A549 (cell line): ENCODE results near the gene EFS. TPM values are rescaled to one million over a fixed set of nuclear protein-coding genes. Genes with fewer than 3 reads are reported as not detected.

Experiments used
- ATAC-seq, 2 experiments: fragments of 200-7000 bp in 1 of 2; fragments of >200 bp in 1 of 2; cut with Nextera tagmentation in 1 of 2; cut with Tn5 transposase in 1 of 2; 3 replicates each; pipeline versions ENCODE4 v1.8.0 to v1.9.1; 2018 to 2020; ENCODE audit warnings: mild to moderate bottlenecking in 1 of 2, moderate library complexity in 1 of 2
- CTCF ChIA-PET: fragments of 300-600 bp; sonication (Branson Sonifier 250); formaldehyde crosslinking; extraction: SDS; loops from one replicate; lab custom pipeline; 2021; ENCODE audit warnings: antibody characterized with exemption, inconsistent platforms; lab: Yijun Ruan, JAX
- POLR2A ChIA-PET: fragments of 350-600 bp; formaldehyde crosslinking; extraction: SDS; loops from one replicate; lab custom pipeline; 2021; ENCODE audit warnings: antibody characterized with exemption, inconsistent platforms; lab: Yijun Ruan, JAX
- DNase-seq, 2 experiments: peaks; one replicate each; pipeline versions ENCODE4 v3.0.0 to v3.0.0-alpha.2; 2011 to 2016; ENCODE audit warnings: low read depth in 1 of 2, low spot score in 1 of 2
- FAIRE-seq: peaks from 2 replicates; lab custom pipeline; 2011; peaks lifted over from hg19 to GRCh38; lab: Jason Lieb, UNC
- H3K27ac ChIP-seq, 2 experiments: fragments of >200 bp; sonication (Bioruptor Twin); formaldehyde crosslinking; 3 replicates each; pipeline ENCODE4 v1.5.1; 2016 to 2017
- H3K4me1 ChIP-seq: fragments of >200 bp; sonication (Bioruptor Twin); formaldehyde crosslinking; 3 replicates; pipeline ENCODE4 v1.6.1; 2016
- H3K4me2 ChIP-seq: fragments of >200 bp; sonication (Bioruptor Twin); formaldehyde crosslinking; 3 replicates; pipeline ENCODE4 v1.6.1; 2016
- H3K4me3 ChIP-seq: fragments of >200 bp; sonication (Bioruptor Twin); formaldehyde crosslinking; 3 replicates; pipeline ENCODE4 v1.5.1; 2016
- H3K9me3 ChIP-seq: fragments of >200 bp; sonication (Bioruptor Twin); formaldehyde crosslinking; 3 replicates; pipeline ENCODE4 v1.6.1; 2016
- BHLHE40 ChIP-seq: IDR thresholded peaks from 2 replicates; pipeline ENCODE4 v1.6.1; 2012; ENCODE audit warnings: low read depth, low read length, inconsistent platforms
- CBX2 ChIP-seq: fragments of 200-600 bp; sonication (generic); IDR thresholded peaks from 2 replicates; pipeline ENCODE4 v1.6.1; 2016; ENCODE audit warnings: low read depth, mild to moderate bottlenecking, borderline replicate concordance
- CHD2 ChIP-seq: fragments of 150-350 bp; IDR thresholded peaks from 2 replicates; pipeline ENCODE4 v1.6.1; 2014; ENCODE audit warnings: low read length; ENCODE audit not compliant: partially characterized antibody
- CHD4 ChIP-seq: fragments of 200-600 bp; sonication (generic); IDR thresholded peaks from 2 replicates; pipeline ENCODE4 v1.6.1; 2016; ENCODE audit warnings: antibody characterized with exemption, mild to moderate bottlenecking, borderline replicate concordance
- EHF ChIP-seq: fragments of 250-450 bp; sonication (Bioruptor Pico); IDR thresholded peaks from 2 replicates; pipeline ENCODE4 v1.5.0; 2020; ENCODE audit warnings: mild to moderate bottlenecking
- EHMT2 ChIP-seq: fragments of 200-600 bp; sonication (generic); IDR thresholded peaks from 2 replicates; pipeline ENCODE4 v1.6.1; 2016; ENCODE audit warnings: antibody characterized with exemption, low read depth, mild to moderate bottlenecking, moderate library complexity
- EP300 ChIP-seq, 2 experiments: fragments of >200 bp; sonication (Bioruptor Twin); formaldehyde crosslinking; IDR thresholded peaks; 2 replicates in 1 of 2; 3 replicates in 1 of 2; pipeline ENCODE4 v1.6.1; 2016 to 2017
- FOSB ChIP-seq: fragments of 250-450 bp; sonication (Bioruptor Pico); IDR thresholded peaks from 2 replicates; pipeline ENCODE4 v1.5.0; 2020; ENCODE audit warnings: mild to moderate bottlenecking, moderate library complexity
- FOSL2 ChIP-seq, 2 experiments: fragments of 450-650 bp in 1 of 2; fragments of >200 bp in 1 of 2; sonication (Bioruptor Twin) in 1 of 2; formaldehyde crosslinking; IDR thresholded peaks; 2 replicates each; pipeline versions ENCODE4 v1.5.0 to v1.6.1; 2016 to 2020; ENCODE audit warnings: mild to moderate bottlenecking in 1 of 2, moderate library complexity in 1 of 2
- HES2 ChIP-seq: fragments of >200 bp; sonication (Bioruptor Twin); formaldehyde crosslinking; IDR thresholded peaks from 2 replicates; pipeline ENCODE4 v1.6.1; 2016
- JUN ChIP-seq, 2 experiments: fragments of >200 bp; sonication (Bioruptor Twin); formaldehyde crosslinking; IDR thresholded peaks; 2 replicates in 1 of 2; 3 replicates in 1 of 2; pipeline ENCODE4 v1.6.1; 2016 to 2017
- JUNB ChIP-seq: fragments of >200 bp; sonication (Bioruptor Twin); formaldehyde crosslinking; IDR thresholded peaks from 2 replicates; pipeline ENCODE4 v1.6.1; 2016
- KDM5A ChIP-seq: fragments of 200-600 bp; sonication (generic); IDR thresholded peaks from 2 replicates; pipeline ENCODE4 v1.6.1; 2016; ENCODE audit warnings: antibody characterized with exemption, mild to moderate bottlenecking
- MAFK ChIP-seq: fragments of 450-650 bp; IDR thresholded peaks from 2 replicates; pipeline ENCODE4 v1.6.1; 2014; ENCODE audit not compliant: partially characterized antibody
- MAX ChIP-seq: IDR thresholded peaks from 2 replicates; pipeline ENCODE4 v1.6.1; 2012
- NFE2L2 ChIP-seq: fragments of 150-350 bp; conservative IDR thresholded peaks from 2 replicates; pipeline ENCODE4 v1.6.1; 2014; ENCODE audit warnings: low read length
- NR3C1 ChIP-seq: fragments of >200 bp; sonication (Bioruptor Twin); formaldehyde crosslinking; IDR thresholded peaks from 3 replicates; pipeline ENCODE4 v1.6.1; 2017
- PBX3 ChIP-seq: IDR thresholded peaks from 2 replicates; pipeline ENCODE4 v1.6.1; 2012
- PHF8 ChIP-seq: fragments of 200-600 bp; sonication (generic); IDR thresholded peaks from 2 replicates; pipeline ENCODE4 v1.6.1; 2016; ENCODE audit warnings: low read depth, mild to moderate bottlenecking, antibody characterized with exemption, moderate library complexity, borderline replicate concordance
- RAD21 ChIP-seq, 2 experiments: fragments of >200 bp in 1 of 2; sonication (Bioruptor Twin) in 1 of 2; formaldehyde crosslinking in 1 of 2; IDR thresholded peaks in 1 of 2; conservative IDR thresholded peaks in 1 of 2; 2 replicates in 1 of 2; 3 replicates in 1 of 2; pipeline ENCODE4 v1.6.1; 2012 to 2018; ENCODE audit warnings: inconsistent platforms in 1 of 2
- RARB ChIP-seq: fragments of 250-450 bp; sonication (Bioruptor Pico); IDR thresholded peaks from 2 replicates; pipeline ENCODE4 v1.8.0; 2021; ENCODE audit warnings: mild to moderate bottlenecking, moderate library complexity
- RCOR1 ChIP-seq: fragments of 150-350 bp; IDR thresholded peaks from 2 replicates; pipeline ENCODE4 v1.6.1; 2014; ENCODE audit warnings: antibody characterized with exemption, low read length, low read depth
- RFX5 ChIP-seq: fragments of 450-650 bp; IDR thresholded peaks from 2 replicates; pipeline ENCODE4 v1.7.1; 2014; ENCODE audit warnings: antibody characterized with exemption, mild to moderate bottlenecking, moderate library complexity
- RNF2 ChIP-seq: fragments of 200-600 bp; sonication (generic); IDR thresholded peaks from 2 replicates; pipeline ENCODE4 v1.6.1; 2016; ENCODE audit warnings: low read depth, mild to moderate bottlenecking, antibody characterized with exemption, moderate library complexity, borderline replicate concordance
- SMC3 ChIP-seq: fragments of >200 bp; sonication (Bioruptor Twin); formaldehyde crosslinking; IDR thresholded peaks from 3 replicates; pipeline ENCODE4 v1.6.1; 2018; ENCODE audit warnings: inconsistent platforms
- TFCP2L1 ChIP-seq: fragments of 250-450 bp; sonication (Bioruptor Pico); IDR thresholded peaks from 2 replicates; pipeline ENCODE4 v1.5.0; 2021; ENCODE audit warnings: mild to moderate bottlenecking
- TP53 ChIP-seq: fragments of 250-450 bp; sonication (Bioruptor Pico); IDR thresholded peaks from 2 replicates; pipeline ENCODE4 v1.5.0; 2021; ENCODE audit warnings: mild to moderate bottlenecking, moderate library complexity
- ZFP36 ChIP-seq: fragments of 450-650 bp; IDR thresholded peaks from 2 replicates; pipeline ENCODE4 v1.6.1; 2014; ENCODE audit warnings: borderline replicate concordance; ENCODE audit not compliant: partially characterized antibody
- ZSCAN20 ChIP-seq: fragments of 250-450 bp; sonication (Bioruptor Pico); IDR thresholded peaks from 2 replicates; pipeline ENCODE4 v1.8.0; 2022; ENCODE audit warnings: mild to moderate bottlenecking, moderate library complexity
- WGBS: methylation state at CpG from one replicate; pipeline ENCODE4 v1.1.6; 2017; ENCODE audit errors: missing lambda C conversion rate; 5-methylcytosine and 5-hydroxymethylcytosine counted together
- polyA plus RNA-seq, 4 experiments: library from polyadenylated mRNA; depleted of rRNA in 3 of 4; stranded (reverse); fragments of >200 nt; fragmentation: RNase III in 1 of 4; extraction: RNeasy Plus Mini Kit Qiagen cat#74134 plus additional on column Dnase treatment in 1 of 4; gene quantifications; 2 replicates in 3 of 4; 3 replicates in 1 of 4; pipeline ENCODE4 v1.2.3, GENCODE V29; 2011 to 2017

EFS gene
- polyA plus RNA-seq, 2 of the 4 experiments (the other 2 are of a cell fraction) = not detected

- DNase-seq (no peak), ATAC-seq (no peak), FAIRE-seq (no peak)
- no peaks in the 10 kb centered on the region for H3K9me3 ChIP-seq
- POLR2A ChIA-PET = no interaction called here
- no peak overlapping the region for H3K4me2 ChIP-seq
- H3K27ac ChIP-seq = no peak overlapping the region
- H3K4me3 ChIP-seq = no peak overlapping the region
- 41% methylated on average over 3 of the region's 3 CpGs for WGBS
- CTCF ChIA-PET = interaction anchor here (7.3 to 7.9 kb wide), 2 partner anchors 11 to 13 kb away, joined by 30 to 80 read pairs; no protein-coding TSS in a partner anchor
- TF ChIP-seq RFX5 (no peak), BHLHE40 (no peak), JUN (IDR thresholded peaks at IDR 0.05) (no peak), NFE2L2 (no peak), KDM5A (no peak), CHD2 (no peak), CBX2 (no peak), RAD21 (conservative IDR thresholded peaks at IDR 0.05 in 1 of 2, IDR thresholded peaks at IDR 0.05 in 1 of 2) (no peak), JUNB (no peak), FOSB (CRISPR knock-in tag) (no peak), TP53 (CRISPR knock-in tag) (no peak), MAX (no peak), FOSL2 (IDR thresholded peaks at IDR 0.05) (no peak), FOSL2 (CRISPR knock-in tag; IDR thresholded peaks at IDR 0.05) (no peak), TFCP2L1 (CRISPR knock-in tag) (no peak)
- H3K4me1 ChIP-seq = no peaks in the 10 kb centered on the region
These were observed 8.1 kb upstream of the EFS start for GRCh38 chr14:23373041-23373440.

- CTCF ChIA-PET = interaction anchor here (7.3 kb wide), 1 partner anchor 12 kb away, joined by 30 read pairs; no protein-coding TSS in a partner anchor
- Histone ChIP-seq H3K4me3 (no peak within 1 kb of the TSS), H3K4me1 (no peaks in the 10 kb centered on the region), H3K4me2 (no peak within 1 kb of the TSS), H3K9me3 (no peaks in the 10 kb centered on the region), H3K27ac (no peak within 1 kb of the TSS)
- no peak for DNase-seq
- no peak for TF ChIP-seq KDM5A
- no peak for TF ChIP-seq ZFP36
- no peak for TF ChIP-seq EHF
- no peak for TF ChIP-seq MAFK
- TF ChIP-seq EHMT2 = no peak
- TF ChIP-seq NR3C1 = no peak
- no peak for TF ChIP-seq EP300 (IDR thresholded peaks at IDR 0.05)
- no peak for TF ChIP-seq RNF2
- no peak for TF ChIP-seq PHF8
- no peak for TF ChIP-seq BHLHE40
- TF ChIP-seq CHD4 = no peak
- TF ChIP-seq JUN (IDR thresholded peaks at IDR 0.05) = no peak
- TF ChIP-seq PBX3 = no peak
- no peak for TF ChIP-seq HES2
- POLR2A ChIA-PET = no interaction called here
- FAIRE-seq = no peak
- no peak for ATAC-seq
- 35% methylated on average over 2 of the region's 2 CpGs for WGBS
These were observed 7.5 kb upstream of the EFS start, which contains the start of gene IL25 for GRCh38 chr14:23372509-23372908. Gene IL25, plus strand, starts transcription at chr14:23372809.

- TF ChIP-seq RCOR1 (no peak), ZSCAN20 (no peak), PBX3 (no peak), TFCP2L1 (CRISPR knock-in tag) (no peak), SMC3 (no peak), JUN (IDR thresholded peaks at IDR 0.05) (no peak), ZFP36 (no peak), HES2 (no peak), RARB (CRISPR knock-in tag) (no peak)
- FAIRE-seq (no peak), DNase-seq (no peak), ATAC-seq (no peak)
- H3K4me3 ChIP-seq = no peak overlapping the region
- POLR2A ChIA-PET = no interaction called here
- H3K9me3 ChIP-seq = no peaks in the 10 kb centered on the region
- CTCF ChIA-PET = interaction anchor here (7.3 kb wide), 1 partner anchor 12 kb away, joined by 30 read pairs; no protein-coding TSS in a partner anchor
- H3K27ac ChIP-seq = no peak overlapping the region
- 0% methylated on average over 1 of the region's 1 CpG for WGBS
- H3K4me2 ChIP-seq = no peak overlapping the region
- no peaks in the 10 kb centered on the region for H3K4me1 ChIP-seq
These were observed 6.9 kb upstream of the EFS start for GRCh38 chr14:23371865-23372264.
